Heart right ventricle (tissue), 16 donors: ENCODE data around the gene ZNF319. TPM values are rescaled to one million over a fixed set of nuclear protein-coding genes. Genes with fewer than 3 reads are reported as not detected.

Source experiments
- ATAC-seq, 8 donors: fragments of 200-7000 bp; cut with Tn5 transposase; one replicate each; pipeline ENCODE4 v1.9.1; 2020; ENCODE audit warnings: mild to moderate bottlenecking in 8 of 8, moderate library complexity in 8 of 8, moderate number of reproducible peaks in 1 of 8
- DNase-seq, 2 donors: peaks; one replicate each; pipeline ENCODE4 v3.0.0-alpha.2; 2020
- H3K27ac ChIP-seq, 10 donors: fragments of 200-600 bp; sonication (generic) in 2 of 10; one replicate each; pipeline versions ENCODE4 v1.5.0 to v1.8.0; 2020 to 2022; ENCODE audit warnings: mild to moderate bottlenecking in 3 of 10
- H3K27me3 ChIP-seq, 7 donors: fragments of 200-600 bp; one replicate each; pipeline ENCODE4 v1.8.0; 2021 to 2022; ENCODE audit warnings: mild to moderate bottlenecking in 2 of 7
- H3K36me3 ChIP-seq, 9 donors: fragments of 200-600 bp; sonication (generic) in 1 of 9; one replicate each; pipeline versions ENCODE4 v1.5.0 to v1.8.0; 2020 to 2022; ENCODE audit warnings: mild to moderate bottlenecking in 2 of 9
- H3K4me1 ChIP-seq, 9 donors: fragments of 200-600 bp; sonication (generic) in 1 of 9; one replicate each; pipeline versions ENCODE4 v1.5.0 to v1.8.0; 2020 to 2022; ENCODE audit warnings: mild to moderate bottlenecking in 4 of 9
- H3K4me3 ChIP-seq, 10 donors: fragments of 200-600 bp; sonication (generic) in 2 of 10; one replicate each; pipeline versions ENCODE4 v1.5.0 to v1.8.0; 2020 to 2022; ENCODE audit warnings: mild to moderate bottlenecking in 7 of 10, moderate library complexity in 2 of 10
- H3K9me3 ChIP-seq, 11 donors: fragments of 200-600 bp in 10 of 11; sonication (generic) in 2 of 11; one replicate each; pipeline versions ENCODE4 v1.5.0 to v1.8.0; 2013 to 2022; ENCODE audit warnings: mild to moderate bottlenecking in 2 of 11, control low read depth in 1 of 11, moderate library complexity in 1 of 11
- WGBS, 2 donors: extraction: QIAGEN DNeasy Blood & Tissue Kit; methylation state at CpG; one replicate each; pipeline ENCODE4 v1.1.7; 2013; ENCODE audit warnings: inconsistent platforms in 1 of 2; 5-methylcytosine and 5-hydroxymethylcytosine counted together
- intact Hi-C, 10 donors: fragments of 100-400 bp; cut with DNase I; formaldehyde crosslinking; loops; one replicate each; pipeline versions ENCODE4 v1.11.1 to v1.14.2; 2022
- polyA plus RNA-seq, 2 donors: library from polyadenylated mRNA; stranded (reverse); fragments of 200-250 nt; gene quantifications; one replicate each; pipeline ENCODE4 v1.2.3, GENCODE V29; 2013
- total RNA-seq, 10 donors: library from RNA; stranded (reverse); fragmentation: NEBNext Ultra II Directional in 3 of 10; extraction: Animal tissue kit (Norgen Biotek cat#: 25700) in 3 of 10; gene quantifications; one replicate each; pipeline versions ENCODE4 v1.2.1 to v1.2.4, GENCODE V29; 2021 to 2023
- TF ChIP-seq, protein P1 (sequence below), 9 donors: fragments of 200-600 bp; sonication (generic) in 2 of 9; IDR thresholded peaks; one replicate each; pipeline versions ENCODE4 v1.5.0 to v1.8.0; 2021 to 2022; ENCODE audit warnings: antibody characterized with exemption in 9 of 9, mild to moderate bottlenecking in 5 of 9, moderate library complexity in 1 of 9
- donor health status: Arrhythmogenic right ventricular cardiomyopathy.
- donor health status: ischemic (EF 13 %, LVEDD 7.1; RV severe dilation, severe dysfunction).
- donor health status: healthy with polysubstance abuse.
- donor health status: DM: no; HTN: yes; CAD: no.
- donor health status: DM: no; HTN: no; CAD: no.
- donor health status: ischemic (EF 25% LVEDD 6.9; RV normal size, moderate dysfunction).
- donor health status: ischemic (EF 25% LVEDD 5.7; RV mildly dilated, moderate dysfunction).
- donor health status: healthy.
- donor health status: DM: yes; HTN: yes; CAD: no.
- donor health status: Ischemic cardiomyopathy.
- donor health status: ischemic (EF 35%, LVEDD 5.7; RV mildly dilated, moderate dysfunction).
- donor health status: nonischemic (EF 11% LVEDD 7.7; RV severe dilation, severe dysfunction).
- donor health status: DM: yes; HTN: yes; CAD: no.
- donor health status: PGD.
- donor health status: ischemic (EF 29% LVEDD 5.4; RV normal size, mild dysfunction).
- donor health status: nonischemic (EF 23%, LVEDD 6.1; RV moderate dilation, normal function).

Gene ZNF319
- total and polyA plus RNA-seq, 12 donors = 3.5 to 11.3 (median 7.5) TPM

DNA sequence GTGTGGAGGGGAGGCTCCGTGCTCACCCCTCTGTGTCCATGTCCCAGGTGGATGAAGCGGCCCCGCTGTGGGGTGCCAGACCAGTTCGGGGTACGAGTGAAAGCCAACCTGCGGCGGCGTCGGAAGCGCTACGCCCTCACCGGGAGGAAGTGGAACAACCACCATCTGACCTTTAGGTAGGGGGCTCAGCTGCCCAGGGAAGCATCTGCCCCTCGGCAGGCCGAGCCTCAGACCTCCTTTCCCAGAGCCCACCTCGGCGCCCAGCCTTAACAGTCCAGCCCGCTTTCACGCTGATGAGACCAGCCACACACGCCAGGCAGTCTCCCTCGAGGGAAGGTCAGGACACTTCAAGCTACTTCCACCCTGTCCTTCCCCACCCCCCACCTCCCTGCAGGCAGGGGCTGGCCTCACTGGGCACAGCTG is 37.8 kb upstream of the ZNF319 start:
- Histone ChIP-seq H3K4me1 (peaks cover 7 to 43% (median 32%) of the 10 kb centered on the region in 9 donors), H3K27me3 (no peaks in the 10 kb centered on the region), H3K36me3 (peaks cover 0 to 62% (median 26%) of the 10 kb centered on the region in 9 donors), H3K27ac (no peak overlapping the region), H3K4me3 (no peak overlapping the region), H3K9me3 (no peaks in the 10 kb centered on the region)
- TF ChIP-seq, protein P1, sequence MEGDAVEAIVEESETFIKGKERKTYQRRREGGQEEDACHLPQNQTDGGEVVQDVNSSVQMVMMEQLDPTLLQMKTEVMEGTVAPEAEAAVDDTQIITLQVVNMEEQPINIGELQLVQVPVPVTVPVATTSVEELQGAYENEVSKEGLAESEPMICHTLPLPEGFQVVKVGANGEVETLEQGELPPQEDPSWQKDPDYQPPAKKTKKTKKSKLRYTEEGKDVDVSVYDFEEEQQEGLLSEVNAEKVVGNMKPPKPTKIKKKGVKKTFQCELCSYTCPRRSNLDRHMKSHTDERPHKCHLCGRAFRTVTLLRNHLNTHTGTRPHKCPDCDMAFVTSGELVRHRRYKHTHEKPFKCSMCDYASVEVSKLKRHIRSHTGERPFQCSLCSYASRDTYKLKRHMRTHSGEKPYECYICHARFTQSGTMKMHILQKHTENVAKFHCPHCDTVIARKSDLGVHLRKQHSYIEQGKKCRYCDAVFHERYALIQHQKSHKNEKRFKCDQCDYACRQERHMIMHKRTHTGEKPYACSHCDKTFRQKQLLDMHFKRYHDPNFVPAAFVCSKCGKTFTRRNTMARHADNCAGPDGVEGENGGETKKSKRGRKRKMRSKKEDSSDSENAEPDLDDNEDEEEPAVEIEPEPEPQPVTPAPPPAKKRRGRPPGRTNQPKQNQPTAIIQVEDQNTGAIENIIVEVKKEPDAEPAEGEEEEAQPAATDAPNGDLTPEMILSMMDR (IDR thresholded peaks at IDR 0.05) = no peak
- WGBS, 2 donors = 87 to 90% methylated on average over 20 of the region's 20 CpGs
- no peak for ATAC-seq
- intact Hi-C loops = no loop called here
- no peak for DNase-seq

DNA sequence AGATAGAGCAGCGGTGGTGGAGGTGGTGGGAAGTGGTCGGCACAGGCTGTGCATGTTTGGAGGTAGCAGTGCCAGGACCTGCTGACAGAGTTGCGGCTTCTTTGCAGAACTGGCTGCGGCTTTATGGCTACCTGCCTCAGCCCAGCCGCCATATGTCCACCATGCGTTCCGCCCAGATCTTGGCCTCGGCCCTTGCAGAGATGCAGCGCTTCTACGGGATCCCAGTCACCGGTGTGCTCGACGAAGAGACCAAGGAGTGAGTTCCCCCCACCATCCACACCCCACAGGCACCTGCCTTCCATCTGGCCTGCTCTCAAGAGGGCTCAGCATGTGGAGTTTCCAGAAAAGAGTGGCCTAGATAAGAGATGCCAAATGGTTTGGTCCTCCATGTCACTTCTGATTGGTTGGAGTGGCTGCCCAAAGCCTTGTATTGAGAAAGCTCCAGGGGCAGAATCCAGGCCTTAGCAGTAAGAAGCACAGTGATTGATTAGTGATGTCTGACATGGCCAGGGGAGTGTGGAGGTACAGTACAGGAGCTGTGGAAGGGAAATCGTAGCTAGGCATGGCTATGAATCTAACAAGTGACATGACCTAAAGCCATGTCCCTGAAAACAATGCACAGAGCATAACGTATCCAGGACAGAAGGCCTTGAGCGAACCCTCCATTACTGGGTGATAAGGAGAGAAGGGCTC is 37.0 kb upstream of the ZNF319 start:
- no peak for DNase-seq
- Histone ChIP-seq H3K4me1 (peaks cover 12 to 51% (median 40%) of the 10 kb centered on the region in 9 donors), H3K27ac (no peak overlapping the region), H3K36me3 (peaks cover 0 to 55% (median 21%) of the 10 kb centered on the region in 9 donors), H3K9me3 (no peaks in the 10 kb centered on the region), H3K27me3 (no peaks in the 10 kb centered on the region), H3K4me3 (no peak overlapping the region)
- TF ChIP-seq, protein P1 (IDR thresholded peaks at IDR 0.05) = no peak
- whole genome bisulfite sequencing, 2 donors = 75 to 86% methylated on average over 16 of the region's 16 CpGs
- intact Hi-C loops = no loop called here
- no peak for ATAC-seq

DNA sequence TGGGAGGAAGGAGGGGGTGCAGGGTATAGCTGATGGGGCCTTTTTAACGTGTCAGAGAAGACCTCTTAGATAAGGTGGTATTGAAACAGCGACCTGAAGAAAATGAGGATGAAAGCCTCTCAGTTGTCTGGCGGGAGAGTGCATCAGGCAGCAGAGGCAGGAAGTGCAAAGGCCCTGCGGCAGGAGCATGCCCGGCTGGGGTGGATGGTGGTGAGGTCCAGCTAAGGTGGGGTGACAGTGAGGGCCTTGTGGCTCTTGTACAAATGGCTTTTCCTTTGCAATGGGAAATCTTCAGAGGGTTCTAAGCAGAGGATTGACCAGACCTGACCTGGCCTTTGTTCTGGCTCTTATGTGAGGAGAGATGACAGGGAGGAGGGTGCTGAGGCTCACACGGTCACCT is 36.5 kb upstream of the ZNF319 start:
- TF ChIP-seq, protein P1 (IDR thresholded peaks at IDR 0.05) = no peak
- DNase-seq (no peak), ATAC-seq (no peak)
- 82 to 85% methylated on average over 6 of the region's 6 CpGs for WGBS, 2 donors
- intact Hi-C loops = no loop called here
- Histone ChIP-seq H3K27me3 (no peaks in the 10 kb centered on the region), H3K27ac (no peak overlapping the region), H3K4me1 (peaks cover 15 to 56% (median 45%) of the 10 kb centered on the region in 9 donors), H3K4me3 (no peak overlapping the region), H3K9me3 (no peaks in the 10 kb centered on the region), H3K36me3 (peaks cover 0 to 49% (median 19%) of the 10 kb centered on the region in 9 donors)

DNA sequence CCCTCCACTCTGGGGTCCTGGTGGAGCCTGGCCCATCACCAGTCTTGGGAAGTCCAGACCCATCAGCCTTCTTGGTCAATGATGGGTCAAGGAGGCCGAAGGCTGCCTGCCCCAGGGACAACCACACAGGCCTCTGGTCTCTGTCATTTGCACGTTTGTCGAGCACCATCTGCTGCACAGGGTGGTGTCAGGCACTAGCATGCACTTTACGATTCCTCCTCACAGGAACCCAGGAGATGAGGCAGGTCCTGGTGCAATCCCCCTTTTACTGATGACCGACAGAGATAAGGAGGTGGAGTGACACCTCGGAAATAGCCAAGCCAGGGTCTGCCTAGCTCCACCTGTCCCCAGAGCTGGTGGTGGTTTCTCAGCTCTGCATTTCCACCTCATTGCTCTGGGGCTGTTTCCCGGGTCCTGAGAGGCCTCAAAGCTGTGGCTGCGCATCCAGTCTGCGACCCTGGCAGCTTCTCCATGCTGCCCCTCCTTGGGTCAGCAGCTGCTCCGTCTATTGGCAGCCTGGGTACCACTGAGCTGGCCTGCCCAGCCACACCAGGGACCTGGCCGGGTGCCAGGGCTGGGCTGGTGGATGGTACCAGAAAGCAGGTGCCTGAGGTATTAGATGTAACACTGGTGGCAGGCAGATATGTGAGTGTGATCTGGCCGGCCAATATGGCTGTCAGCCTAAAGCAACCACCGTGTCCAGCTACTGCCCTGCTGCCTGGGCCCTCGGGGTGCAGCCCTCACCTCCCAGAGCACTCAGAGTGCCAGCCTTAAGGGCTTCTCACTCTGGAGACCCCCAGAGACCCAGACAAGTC is 35.1 kb upstream of the ZNF319 start:
- intact Hi-C loops = no loop called here
- H3K4me3 ChIP-seq = no peak overlapping the region
- TF ChIP-seq, protein P1 (IDR thresholded peaks at IDR 0.05) = peak in 3 of 9 donors; percentile 21 to 29 (median 27)
- peaks cover 20 to 70% (median 59%) of the 10 kb centered on the region in 9 donors for H3K4me1 ChIP-seq
- WGBS, 2 donors = 51 to 62% methylated on average over 14 of the region's 14 CpGs
- H3K27me3 ChIP-seq = no peaks in the 10 kb centered on the region
- no peak for DNase-seq
- no peak for ATAC-seq
- H3K36me3 ChIP-seq = peaks cover 0 to 35% (median 11%) of the 10 kb centered on the region in 9 donors
- H3K9me3 ChIP-seq = no peaks in the 10 kb centered on the region
- peak overlapping the region in 5 of 10 donors; percentile 41 to 99 (median 96) for H3K27ac ChIP-seq
